GM19463 (cell line): ENCODE measurements around the gene ERBB2.
"Not testable (repeated sequence)": the region's sequence is repeated elsewhere in the genome, so short reads cannot be mapped to it uniquely, and the experiment has no call there.

Experiments used
- ATAC-seq: cut with Tn5 transposase; IDR thresholded peaks from one replicate; pipeline ENCODE4 v1.9.1; 2021; ENCODE audit warnings: mild to moderate bottlenecking, moderate library complexity; ENCODE audit not compliant: unreplicated experiment

ERBB2 gene

DNA sequence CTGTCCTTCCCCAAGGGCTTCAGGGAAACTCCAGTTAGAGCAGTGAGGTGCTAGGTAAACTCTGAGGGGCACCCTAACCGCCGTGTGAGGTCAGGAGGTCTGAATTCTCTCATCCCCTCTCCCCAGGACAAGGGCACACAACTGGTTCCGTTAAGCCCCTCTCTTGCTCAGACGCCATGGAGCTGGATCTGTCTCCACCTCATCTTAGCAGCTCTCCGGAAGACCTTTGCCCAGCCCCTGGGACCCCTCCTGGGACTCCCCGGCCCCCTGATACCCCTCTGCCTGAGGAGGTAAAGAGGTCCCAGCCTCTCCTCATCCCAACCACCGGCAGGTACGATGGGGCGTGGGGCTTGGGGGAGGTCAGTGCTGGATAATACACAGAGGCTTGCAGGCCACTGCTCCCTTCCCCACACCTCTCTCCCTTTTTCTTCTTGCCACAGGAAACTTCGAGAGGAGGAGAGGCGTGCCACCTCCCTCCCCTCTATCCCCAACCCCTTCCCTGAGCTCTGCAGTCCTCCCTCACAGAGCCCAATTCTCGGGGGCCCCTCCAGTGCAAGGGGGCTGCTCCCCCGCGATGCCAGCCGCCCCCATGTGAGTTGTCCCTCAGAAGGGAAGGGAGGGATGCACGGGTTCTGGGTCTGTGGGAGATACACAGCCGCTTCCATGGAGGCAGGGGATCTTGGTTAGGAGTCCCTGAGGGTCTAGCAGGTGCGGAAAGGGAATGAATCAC, 42.4 kb downstream of the ERBB2 start:
- no peak for ATAC-seq

GRCh38 chr17:39742856-39743436, 43.1 kb downstream of the ERBB2 start:
- ATAC-seq = no peak

DNA sequence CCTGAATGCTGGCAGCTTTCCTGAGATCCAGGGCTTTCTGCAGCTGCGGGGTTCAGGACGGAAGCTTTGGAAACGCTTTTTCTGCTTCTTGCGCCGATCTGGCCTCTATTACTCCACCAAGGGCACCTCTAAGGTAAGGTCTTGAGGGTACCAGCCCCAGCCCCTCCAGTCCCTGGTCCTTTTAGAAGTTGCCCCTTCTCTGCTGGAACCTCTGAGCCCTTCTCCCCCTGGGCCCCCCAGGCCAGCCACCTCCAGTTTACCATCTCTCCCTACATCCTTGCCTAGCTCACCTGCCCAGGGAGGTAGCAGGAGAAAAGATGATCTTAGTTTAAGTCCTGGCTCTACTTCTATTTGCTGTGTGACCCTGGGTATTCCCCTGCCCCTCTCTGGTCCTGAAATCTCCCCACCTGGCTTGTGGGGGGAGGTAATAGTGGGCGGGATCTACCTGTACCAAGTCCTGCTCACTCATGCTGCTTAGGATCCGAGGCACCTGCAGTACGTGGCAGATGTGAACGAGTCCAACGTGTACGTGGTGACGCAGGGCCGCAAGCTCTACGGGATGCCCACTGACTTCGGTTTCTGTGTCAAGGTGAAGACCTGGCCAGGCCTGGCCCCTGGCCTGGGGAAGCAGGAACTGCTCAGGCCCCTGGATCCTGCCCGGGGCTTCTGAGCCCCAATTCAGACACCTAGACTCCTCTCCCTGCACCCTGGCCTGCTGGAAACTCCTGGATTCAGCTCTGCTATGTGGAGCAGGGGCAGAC, 44.4 kb downstream of the ERBB2 start:
- ATAC-seq = no peak

DNA sequence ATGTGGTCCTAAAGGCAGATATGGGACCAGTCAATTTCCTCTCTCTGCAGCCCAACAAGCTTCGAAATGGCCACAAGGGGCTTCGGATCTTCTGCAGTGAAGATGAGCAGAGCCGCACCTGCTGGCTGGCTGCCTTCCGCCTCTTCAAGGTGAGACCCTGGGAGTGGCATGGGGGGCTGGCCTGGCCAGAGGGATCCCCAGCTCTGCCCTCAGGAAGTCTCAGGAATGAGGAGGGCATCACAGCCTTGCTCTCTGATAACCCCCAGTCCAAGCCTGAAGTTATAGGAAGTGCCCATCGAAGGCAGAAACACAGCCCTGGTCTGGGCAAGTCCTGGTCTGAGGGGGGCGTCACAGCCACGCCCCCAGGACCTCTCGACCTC, 45.0 kb downstream of the ERBB2 start:
- ATAC-seq = no peak

- ATAC-seq = no peak
Observed at GRCh38 chr17:39745335-39746144, 45.7 kb downstream of the ERBB2 start.

- ATAC-seq = no peak
Observed at GRCh38 chr17:39746145-39746461, 46.2 kb downstream of the ERBB2 start.

DNA sequence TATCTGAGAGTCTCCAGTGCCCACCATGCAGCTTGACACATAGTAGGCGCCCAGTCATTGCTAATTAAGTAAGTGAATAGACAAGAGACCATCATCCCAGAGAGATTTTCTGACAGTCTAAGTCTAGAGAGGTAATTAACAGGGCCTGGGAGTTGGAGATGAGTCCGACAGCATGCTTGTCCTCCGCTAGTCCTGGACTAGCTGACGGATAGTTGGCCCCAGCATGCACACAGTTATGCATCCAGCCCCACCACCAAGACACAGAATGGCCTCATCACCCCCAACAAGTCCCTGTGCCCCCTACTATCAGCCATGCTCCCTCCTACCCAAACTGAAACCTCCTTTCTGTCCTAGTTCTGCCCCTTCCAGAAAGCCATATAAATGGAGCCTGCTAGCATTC, 47.9 kb downstream of the ERBB2 start:
- no peak for ATAC-seq

GRCh38 chr17:39748444-39749034, 48.7 kb downstream of the ERBB2 start:
- not testable (repeated sequence) for ATAC-seq

- no peak for ATAC-seq
Observed at GRCh38 chr17:39750131-39751015, 50.5 kb downstream of the ERBB2 start.

DNA sequence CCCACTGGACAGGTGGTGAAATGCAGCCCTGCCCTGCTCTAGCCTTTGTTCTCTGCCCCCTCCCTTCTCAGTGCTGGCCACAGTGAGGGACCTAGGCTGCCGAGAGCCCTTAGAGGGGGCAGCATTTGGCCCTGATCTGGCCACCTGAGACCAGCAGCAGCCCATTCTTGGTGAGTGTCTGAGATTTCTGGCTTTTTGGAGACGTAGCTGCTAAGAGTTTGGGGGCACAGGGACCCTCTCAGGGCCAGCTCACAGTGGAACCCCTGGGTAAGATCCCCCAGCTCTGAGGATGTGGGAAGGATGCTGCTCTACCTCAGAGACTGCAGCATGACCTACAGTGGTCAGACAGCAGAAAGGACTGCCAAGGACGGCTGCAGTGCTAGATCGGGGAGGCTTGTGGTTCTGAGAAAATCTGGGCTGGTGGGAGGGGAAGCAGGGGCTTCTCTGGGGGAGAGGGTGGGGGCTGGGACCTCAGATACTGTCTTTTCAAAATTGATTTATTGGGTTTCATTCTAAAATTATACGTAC, 51.2 kb downstream of the ERBB2 start:
- ATAC-seq = no peak

- ATAC-seq = no peak
Observed at GRCh38 chr17:39751637-39752036, 51.8 kb downstream of the ERBB2 start.

- no peak for ATAC-seq
Observed at GRCh38 chr17:39752241-39752881, 52.5 kb downstream of the ERBB2 start.

- peak; percentile 14 for ATAC-seq
Observed at GRCh38 chr17:39753514-39754160, 53.8 kb downstream of the ERBB2 start.

- peak; percentile 62 for ATAC-seq
Observed at GRCh38 chr17:39754161-39754957, 54.5 kb downstream of the ERBB2 start.

DNA sequence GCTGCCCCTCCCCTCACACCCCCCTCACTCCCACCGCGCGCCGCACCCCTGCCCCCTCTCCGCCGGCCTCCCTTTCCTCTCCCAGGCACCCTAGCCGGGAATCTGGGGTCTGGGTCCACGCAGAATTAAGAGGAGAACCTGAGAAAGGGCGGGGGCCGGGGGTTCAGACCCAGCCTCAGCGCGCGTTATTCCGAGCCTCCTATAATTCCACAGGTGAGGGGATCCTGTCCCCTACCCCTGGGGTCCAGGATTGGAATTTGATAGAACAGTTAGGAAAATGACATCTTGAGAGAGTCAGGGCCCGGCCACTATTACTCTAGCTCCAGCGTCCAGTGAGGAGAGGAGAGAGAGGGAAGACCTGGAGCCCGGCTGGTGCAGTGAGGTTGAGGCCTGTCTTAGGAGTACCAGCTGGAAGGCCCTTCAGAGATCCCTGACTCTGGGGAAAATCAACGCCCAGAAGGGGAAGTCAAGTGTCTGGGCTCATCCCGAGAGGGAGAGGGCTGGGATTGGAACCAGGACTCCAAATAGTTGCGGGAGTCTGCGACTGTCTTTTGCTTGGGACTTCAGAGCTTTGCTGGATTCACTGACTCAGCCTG, 55.2 kb downstream of the ERBB2 start:
- ATAC-seq = no peak

GRCh38 chr17:39755554-39756379, 55.9 kb downstream of the ERBB2 start:
- no peak for ATAC-seq
